Fibroblast of the conjunctiva (primary cell): ENCODE measurements around the gene PTPRN2.
"Not testable (repeated sequence)": the region's sequence is repeated elsewhere in the genome, so short reads cannot be mapped to it uniquely, and the experiment has no call there.

ENCODE experiments used
- DNase-seq: peaks from one replicate; pipeline ENCODE4 v3.0.0-alpha.2; 2010; ENCODE audit warnings: low read depth

Gene PTPRN2

DNA sequence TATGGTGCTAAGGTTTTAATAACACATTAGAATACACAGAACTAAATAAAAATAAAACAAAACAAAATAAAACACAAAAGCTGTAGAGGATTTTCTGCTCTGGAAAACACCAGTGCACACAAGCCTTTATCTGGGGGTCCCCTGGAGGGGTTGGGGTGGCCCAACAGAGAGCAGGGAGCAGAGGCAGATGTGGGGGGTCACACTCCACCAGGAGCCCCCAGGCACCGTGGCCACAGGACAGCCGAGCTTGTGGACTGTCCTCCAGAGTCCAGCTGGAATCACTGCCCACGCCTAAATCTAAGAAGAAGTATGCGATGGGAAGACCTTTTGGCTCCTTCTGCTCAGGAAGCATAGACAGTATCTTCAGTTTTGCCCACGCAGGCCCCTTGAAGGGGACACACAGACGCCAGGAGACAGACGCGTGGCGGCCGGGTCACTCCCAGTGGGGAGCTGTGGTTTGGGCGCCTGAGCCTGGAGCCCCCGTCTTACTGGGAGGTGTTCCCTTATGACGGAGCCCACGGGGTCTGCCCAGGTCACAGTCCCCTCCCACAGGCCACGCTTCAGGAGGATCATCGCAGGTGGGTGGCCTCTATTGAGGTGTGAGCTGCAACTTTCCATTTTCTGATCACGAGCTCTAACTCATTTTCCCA is 595.0 kb downstream of the PTPRN2 start:
- no peak for DNase-seq

DNA sequence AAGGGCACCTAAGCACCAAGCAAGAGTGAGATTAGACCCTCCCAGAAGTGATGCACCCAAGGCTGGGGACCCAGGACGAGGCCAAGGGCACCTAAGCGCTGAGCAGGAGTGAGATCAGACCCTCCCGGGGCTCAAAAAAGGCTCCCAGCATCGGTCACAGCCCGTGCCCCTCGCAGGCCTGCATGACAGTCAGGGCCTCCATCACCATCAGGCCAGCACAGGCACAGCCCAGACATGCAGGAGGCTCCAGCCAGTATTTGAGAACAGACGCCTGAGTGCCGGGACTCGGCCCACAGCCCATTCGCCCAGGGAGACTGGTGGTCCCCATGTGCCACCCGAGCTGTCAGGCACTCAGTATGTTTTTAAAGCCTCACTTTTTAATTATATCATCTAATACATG is 595.9 kb downstream of the PTPRN2 start:
- DNase-seq = no peak

DNA sequence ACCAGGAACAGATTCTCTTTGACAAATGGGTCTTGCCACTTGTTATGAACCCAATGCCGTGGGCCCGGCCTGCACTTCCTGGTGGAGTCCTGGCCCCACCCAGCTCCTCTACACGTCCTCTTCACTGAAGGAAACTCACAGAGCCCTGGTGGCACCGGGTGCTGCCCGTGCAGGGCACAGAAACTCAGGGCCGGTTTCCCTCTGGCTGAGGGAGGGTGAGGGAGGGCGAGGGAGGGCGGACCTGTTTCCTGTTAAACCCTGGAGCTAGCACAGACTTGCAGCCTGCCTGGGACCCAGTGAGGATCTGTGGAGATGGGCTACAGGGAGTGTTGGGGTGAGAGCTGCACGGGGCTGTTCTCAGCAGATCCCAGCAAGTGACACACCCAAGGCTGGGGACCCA is 596.3 kb downstream of the PTPRN2 start:
- DNase-seq = no peak

DNA sequence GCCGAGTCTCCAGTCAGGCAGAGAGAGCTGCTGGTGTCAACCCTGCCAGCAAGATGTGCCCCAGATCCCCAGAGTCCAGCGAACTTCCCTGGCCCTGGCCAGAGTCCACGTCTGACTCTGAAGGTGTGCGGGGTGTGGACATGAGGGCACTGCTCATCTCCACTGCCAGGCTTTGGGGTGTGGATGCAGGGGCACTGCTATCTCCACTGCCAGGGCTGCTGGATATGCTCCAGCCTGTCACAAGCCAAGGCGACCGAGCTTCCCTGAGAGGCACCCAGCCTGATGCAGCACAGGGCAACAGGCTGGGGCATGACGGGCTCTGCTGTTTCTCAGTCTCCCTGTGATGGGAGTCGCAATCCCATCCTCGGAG is 596.8 kb downstream of the PTPRN2 start:
- no peak for DNase-seq

DNA sequence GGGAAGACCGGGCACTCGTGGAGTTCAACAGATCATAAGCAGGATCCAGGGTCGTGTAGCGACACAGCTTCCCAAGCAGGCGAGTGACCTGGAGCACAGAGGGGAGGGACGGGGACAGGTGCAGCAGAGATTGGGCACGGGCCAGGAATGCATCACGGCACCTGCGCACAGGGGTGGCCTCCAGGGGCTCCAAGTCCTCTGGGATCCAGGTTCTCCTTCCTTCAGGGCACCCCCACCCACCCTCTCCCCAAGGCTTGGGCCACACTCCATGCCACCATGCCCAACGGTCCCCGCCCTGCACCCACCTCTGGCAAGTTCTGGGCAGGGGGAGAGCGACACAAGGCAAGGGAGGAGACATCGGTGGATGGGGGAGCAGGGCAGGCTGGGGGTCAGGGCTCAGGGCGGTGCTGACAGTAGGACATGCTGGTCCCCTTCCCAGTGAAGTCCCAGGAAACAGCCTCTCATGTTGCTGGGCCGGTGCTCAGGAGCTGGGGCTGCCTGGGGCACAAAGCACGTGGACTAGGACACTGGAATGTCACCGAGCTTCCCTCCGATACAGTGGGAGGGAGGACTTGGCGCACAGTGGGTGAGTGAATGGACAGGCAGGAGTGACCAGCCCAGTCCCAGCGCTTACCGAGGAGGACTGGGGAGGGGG is 597.3 kb downstream of the PTPRN2 start:
- no peak for DNase-seq

DNA sequence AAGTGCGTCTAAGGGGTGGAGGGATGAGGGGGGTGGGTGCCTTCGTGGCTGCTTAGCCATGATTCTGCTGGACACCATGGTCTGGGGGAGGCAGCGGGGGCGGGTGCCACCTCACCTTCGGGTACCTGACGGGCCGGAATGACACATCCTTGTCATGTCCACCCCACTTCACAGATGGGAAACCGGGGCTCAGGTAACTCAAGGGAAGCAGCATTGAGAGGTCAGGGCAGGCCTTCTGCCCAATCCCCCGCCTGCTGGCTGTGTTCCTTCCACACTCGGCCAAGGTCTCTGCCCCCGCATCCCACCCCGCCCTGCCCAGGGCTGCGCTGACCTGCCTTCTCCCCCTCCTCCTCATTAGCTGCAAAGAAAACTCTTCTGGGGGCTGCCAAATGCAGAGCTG is 598.0 kb downstream of the PTPRN2 start:
- DNase-seq = no peak

DNA sequence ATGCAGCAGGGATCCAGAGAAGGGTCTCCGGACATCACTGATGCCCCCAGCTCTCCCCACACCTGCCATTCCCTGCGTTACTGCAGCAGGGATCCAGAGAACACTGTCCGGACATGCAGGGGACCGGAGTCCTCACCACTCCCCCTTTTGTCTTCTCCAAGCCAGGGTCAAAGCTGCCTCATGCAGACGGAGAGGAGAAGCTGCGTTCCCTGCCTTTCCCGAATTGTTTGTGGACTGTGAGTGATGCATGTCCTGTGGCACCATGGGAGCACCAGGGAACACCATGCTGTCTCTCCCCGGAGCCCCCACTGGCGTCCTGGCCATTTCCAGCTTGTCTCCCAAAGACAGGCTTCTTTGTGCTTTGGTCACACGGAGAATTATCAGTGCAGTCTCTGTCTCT is 599.7 kb downstream of the PTPRN2 start:
- no peak for DNase-seq

DNA sequence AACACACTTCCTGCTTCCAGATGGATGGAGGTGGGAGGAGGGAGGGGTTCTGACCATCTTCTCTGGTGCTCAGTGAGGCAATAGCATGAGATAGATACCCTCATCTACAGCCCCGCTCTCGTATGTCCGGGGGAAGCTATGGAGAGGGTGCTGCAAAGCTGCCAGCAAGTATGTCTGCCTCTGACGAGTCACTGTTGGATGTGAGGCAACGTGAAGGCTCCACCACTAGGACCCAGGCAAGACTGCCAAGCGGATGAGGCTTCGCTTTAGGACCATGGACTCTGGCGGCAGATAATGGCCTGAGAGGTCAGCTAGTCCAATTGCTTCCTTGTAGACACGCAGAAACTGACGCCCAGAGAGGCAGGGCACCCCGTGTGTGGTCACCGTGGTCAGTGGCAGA is 601.6 kb downstream of the PTPRN2 start:
- DNase-seq = no peak

DNA sequence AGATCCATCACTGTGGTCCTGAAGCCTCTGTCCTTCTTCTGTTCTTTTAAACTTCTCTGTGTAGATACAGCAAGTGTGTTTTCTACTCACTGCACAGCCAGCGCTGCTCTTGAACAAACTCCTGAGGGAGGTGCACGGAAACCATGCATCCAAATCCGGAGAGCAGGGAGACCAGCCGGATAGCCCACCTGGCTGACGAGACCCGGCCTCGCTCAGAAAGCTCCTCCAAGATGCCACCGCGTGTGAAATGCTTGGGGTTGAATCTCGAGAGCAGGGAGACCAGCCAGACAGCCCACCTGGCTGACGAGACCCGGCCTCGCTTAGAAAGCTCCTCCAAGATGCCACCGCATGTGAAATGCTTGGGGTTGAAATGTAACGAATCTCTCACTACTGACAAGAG is 602.0 kb downstream of the PTPRN2 start:
- no peak for DNase-seq

DNA sequence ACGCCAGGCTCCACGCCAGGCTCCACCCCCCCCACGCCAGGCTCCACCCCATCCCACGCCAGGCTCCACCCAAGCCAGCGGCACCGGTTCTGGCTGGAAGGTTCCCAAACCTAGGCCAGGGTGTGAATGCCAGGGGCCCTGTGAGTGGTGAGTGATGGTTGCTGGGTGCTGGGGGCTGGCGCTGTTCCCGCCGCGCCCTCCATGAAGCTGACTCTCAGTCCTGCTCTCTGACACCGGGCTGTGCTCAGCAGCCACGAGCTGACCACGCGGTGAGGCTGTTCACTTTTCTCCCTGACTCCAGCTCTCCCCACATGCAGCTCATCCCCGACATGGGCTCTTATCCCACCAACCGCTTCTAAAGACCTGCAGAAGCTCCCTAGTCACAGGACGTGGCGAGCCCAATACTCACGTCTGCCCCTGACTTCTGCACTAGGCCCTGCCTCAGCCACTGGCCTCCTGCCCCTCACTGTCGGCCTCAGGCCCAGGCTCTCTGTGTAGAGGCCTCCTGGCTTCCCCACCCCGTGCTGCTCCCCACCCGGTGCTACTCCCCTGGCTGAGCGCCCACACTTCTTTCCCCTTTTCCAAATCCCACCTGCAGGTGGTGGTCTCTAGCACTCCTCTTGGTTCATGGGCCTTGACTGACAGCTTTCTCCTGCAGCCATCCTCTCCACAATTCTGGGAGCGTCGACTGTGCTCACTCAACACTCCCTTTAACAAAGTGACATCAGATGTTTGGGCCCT is 603.0 kb downstream of the PTPRN2 start:
- no peak for DNase-seq

DNA sequence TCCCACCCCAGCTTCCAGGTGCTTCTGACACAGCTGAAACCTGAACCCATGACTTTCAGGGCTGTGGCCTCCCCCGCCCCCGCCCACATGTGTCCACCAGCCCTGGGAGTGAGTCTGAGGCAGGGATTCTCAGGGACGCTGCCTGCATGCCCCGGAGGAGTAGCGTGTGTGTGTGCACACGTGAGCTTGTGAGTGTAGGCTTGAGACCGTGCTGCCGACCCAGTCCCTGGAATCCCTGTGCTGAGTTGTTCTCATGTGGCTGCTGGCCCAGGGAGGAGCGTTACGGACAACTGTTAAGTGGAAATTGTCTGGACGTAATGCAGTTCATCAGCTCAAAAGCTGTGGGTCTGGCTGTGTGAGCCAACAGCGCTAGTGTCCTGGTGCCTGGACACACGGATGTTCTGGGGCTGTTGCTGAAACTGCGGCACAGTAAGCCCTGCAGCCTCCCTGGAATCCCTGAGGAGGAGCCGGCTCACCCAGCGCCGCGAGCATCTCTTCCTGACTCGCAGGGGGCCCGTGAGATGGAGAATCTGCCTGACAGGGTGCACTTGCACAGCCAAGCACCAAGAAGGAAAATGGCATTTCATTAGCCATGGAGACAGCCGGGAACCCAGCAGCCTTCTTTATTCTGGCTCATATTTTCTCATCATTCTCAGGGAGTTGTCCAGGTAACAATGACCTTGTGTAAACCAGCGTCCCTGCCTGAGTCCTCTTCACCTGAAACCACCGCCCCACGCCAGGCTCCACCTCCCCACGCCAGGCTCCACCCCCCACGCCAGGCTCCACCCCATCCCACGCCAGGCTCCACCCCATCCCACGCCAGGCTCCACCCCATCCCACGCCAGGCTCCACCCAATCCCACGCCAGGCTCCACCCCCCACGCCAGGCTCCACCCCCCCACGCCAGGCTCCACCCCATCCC is 603.9 kb downstream of the PTPRN2 start:
- DNase-seq = no peak

DNA sequence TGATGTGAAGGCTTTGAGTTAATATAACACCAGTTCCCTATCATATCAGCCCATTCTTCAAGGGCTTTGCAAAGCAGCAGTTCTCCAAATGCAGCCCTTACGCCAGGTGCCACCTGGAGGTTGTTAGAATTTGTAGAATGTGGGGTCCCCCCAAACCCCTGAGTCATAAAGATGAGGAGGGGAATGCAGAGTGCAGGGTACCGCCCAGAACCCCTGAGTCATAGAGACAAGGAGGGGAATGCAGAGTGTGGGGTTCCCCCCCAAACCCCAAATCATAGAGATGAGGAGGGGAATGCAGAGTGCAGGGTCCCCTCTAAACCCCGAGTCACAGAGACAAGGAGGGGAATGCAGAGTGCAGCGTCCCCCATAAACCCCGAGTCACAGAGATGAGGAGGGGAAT is 605.8 kb downstream of the PTPRN2 start:
- DNase-seq = no peak

DNA sequence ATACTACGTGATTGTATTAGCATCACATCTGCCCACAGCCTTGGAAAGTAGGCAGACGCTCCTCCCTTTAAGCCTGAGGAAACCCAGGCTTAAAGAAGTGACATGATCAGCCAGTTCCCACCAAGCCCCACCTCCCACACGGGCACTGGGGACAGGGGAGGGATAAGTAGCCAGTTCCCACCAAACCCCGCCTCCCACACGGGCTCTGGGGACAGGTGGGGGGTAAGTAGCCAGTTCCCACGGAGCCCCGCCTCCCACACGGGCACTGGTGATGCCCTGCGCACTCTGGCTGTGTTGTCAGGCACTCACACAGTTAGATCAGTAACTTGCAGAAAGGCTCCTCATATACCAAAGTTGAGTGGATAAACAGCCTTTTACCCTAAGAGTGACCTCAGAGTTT is 606.8 kb downstream of the PTPRN2 start:
- no peak for DNase-seq

DNA sequence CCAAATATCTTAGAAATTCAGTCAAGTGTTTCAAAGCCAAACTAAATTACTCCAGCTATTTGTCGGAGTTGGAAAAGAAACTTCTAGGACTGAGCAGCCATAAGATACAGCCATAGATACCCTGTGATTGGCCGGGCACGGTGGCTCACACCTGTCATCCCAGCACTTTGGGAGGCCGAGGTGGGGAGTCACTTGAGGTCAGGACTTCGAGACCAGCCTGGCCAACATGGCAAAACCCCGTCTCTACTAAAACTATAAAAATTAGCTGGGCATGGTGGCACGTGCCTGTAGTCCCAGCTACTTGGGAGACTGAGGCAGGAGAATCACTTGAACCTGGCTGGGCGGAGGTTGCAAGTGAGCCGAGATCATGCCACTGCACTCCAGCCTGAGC is 607.3 kb downstream of the PTPRN2 start:
- DNase-seq = not testable (repeated sequence)

DNA sequence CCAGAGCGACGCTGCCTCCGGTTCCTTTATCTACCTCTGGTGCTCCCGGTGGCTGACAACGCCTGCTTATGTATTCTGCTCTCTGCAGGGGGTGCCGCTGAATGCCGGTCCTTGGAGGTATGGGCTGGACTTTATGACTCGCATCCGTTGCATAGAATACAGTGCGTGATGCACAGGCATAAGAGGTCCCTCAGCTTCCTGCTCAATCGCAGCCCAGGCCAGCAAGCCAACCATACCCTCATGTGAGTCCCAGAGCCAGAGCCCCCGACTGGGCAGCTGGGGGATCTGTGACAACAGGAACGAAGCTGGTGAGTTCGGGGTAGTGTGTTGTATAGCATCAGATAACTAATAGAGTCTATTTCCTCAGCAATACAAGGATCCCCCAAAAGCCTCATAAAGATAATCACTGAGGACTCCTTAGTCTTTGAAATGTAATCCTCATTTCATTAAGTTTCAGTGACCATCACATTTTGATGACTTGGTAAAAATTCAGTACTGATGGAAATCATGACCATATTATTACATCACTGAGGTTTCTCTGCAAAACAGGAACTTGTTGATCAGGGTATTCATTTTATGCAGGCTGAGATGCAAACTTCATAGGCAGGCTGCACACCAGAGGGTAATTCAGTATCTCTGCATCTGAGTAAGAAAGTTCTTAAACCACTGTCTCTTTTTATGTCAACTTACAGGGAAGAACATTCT is 607.8 kb downstream of the PTPRN2 start:
- DNase-seq = no peak

DNA sequence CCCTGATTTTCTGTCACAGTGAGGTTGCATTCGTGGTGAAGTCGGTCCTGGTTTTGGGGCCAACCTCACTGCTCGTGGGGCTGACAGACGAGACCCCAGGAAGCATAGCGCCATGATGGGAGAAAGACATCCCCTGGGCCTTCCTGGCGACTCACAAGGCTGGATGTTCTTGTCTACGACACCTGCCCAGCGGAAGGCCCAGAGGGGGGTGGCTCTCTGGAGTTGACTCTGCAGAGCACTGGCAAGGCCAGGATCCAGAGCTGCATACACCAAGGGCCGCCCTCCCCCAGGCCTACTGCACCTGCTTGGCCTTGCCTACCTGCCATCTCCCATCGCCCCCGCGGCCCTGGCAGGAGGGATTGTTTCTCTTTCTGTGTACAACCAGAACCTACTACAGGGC is 608.9 kb downstream of the PTPRN2 start:
- no peak for DNase-seq

DNA sequence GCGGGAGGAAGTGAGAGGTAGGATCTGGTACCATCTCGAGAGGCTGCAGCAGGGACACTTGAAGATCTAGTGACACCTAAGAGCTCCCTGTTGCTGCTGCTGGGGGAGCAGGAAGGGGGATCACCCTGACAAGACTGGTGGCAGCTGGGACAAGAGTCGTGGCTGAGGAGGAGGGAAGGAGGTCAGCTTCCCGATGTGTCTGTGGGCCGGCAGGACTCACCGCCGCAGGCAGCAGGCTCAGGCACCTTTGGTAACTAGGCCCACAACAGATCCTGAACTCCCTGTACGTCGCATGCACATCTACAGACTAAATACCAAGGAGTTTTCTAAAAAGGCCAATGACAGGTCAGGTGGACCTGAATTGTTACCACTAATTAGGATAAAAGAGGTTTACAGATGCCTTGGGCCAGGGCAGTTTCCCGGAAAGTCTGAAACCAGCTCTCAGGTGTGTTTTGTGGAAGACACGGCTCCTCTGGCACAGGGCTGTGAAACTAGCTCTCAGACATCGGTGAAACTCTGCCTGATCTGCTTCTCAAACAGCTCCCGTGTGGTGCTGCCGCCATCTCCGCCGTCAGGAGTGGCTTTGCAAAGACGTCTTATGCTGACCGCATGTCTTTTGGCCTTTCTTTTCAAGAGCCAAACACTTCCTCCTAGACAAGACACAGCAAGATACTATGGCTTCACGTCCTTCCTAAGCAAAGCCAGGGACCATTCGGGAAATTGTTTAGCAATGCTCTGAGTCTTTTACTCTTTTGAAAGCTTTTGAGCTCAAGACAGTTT is 609.7 kb downstream of the PTPRN2 start:
- DNase-seq = no peak

DNA sequence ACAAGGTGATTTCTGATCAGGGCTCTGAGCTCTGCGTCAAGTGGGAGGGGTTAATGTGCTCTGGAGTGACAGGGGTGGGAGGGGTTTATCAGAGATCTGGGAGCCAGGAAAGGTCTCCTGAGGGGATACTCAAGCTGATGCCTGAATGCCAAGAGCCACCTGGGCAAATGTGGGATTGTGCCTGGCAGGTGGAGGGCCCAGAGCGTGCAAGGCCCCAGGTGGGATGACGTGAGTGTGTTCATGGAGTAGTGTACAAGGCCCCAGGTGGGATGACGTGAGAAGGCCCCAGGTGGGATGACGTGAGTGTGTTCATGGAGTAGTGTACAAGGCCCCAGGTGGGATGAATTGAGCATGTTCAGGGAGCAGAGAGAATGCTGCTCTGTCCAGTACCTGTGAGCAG is 610.3 kb downstream of the PTPRN2 start:
- no peak for DNase-seq

DNA sequence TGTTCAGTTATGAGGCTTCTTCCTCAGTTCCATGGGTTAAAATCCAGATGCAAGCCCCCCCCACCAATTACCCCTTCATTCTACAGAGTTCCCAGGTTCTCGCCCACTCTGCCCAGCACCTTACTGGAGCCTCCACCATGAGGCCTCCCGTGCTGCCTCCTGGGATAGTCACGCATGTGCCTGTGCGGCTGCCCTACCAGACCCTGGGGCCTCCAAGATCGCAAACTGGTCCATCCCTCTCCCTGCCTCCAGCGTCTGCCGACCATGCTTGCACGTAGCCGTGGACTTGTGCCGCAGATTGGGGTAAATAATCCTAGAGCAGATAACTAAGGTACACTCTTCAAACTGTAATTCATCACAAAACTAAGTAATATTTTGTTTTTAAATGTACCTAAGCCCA is 611.2 kb downstream of the PTPRN2 start:
- DNase-seq = no peak

DNA sequence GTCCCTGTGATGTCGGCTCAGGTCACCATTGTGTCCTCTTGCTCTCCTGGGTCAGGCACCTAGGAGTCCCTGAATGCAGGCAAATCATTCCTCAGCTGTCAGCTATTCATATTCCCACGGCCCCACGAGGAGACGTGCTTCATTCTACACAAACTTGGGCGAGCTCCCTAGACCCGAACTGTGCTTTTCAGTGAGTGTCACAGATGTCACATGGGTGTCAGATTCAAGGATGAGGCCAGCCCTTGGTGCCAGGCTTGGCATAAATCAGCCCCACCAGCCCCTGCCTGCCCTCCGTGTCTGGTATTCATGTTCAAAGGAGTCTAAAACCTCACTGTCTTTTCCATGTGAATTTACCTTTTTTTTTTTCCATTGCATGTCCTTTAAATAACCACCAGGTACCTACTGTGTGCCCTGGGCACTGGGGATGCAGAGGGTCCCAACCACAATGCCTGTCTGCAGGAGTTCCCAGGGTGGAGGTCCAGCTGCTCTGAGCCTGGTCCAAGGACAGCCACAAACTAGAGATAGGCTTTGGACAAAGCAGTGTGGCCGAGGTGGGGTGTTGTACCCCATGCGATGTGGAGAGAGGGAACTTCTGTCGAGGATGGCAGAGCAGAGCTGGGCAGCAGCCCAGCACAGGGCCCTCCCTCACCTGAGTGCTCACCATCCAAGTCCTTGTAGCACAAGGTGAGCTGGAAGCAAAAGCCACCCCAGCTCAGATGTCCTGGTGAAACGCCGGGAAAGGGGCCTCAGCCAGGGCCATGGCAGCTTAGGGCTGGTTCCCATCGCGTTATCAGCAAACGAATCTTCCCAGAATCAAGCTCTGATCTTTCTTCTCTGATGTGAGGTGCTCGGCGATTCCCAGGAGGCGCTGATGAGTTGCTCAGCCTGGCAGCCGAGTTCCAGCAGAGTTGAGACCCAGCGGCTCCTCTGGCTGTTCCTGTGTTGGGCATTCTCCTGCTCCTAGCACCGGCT is 611.9 kb downstream of the PTPRN2 start:
- DNase-seq = no peak
